ENCODE measurements around the gene TAF6L. TPM values are rescaled to one million over a fixed set of nuclear protein-coding genes. Genes with fewer than 3 reads are reported as not detected.

TAF6L gene
- total and polyA plus RNA-seq, 9 of the 15 experiments (the other 6 are each of a cell fraction or from before 2014, with no cell fraction given), result 0.04 to 45.5 (median 20.8) TPM

DNA sequence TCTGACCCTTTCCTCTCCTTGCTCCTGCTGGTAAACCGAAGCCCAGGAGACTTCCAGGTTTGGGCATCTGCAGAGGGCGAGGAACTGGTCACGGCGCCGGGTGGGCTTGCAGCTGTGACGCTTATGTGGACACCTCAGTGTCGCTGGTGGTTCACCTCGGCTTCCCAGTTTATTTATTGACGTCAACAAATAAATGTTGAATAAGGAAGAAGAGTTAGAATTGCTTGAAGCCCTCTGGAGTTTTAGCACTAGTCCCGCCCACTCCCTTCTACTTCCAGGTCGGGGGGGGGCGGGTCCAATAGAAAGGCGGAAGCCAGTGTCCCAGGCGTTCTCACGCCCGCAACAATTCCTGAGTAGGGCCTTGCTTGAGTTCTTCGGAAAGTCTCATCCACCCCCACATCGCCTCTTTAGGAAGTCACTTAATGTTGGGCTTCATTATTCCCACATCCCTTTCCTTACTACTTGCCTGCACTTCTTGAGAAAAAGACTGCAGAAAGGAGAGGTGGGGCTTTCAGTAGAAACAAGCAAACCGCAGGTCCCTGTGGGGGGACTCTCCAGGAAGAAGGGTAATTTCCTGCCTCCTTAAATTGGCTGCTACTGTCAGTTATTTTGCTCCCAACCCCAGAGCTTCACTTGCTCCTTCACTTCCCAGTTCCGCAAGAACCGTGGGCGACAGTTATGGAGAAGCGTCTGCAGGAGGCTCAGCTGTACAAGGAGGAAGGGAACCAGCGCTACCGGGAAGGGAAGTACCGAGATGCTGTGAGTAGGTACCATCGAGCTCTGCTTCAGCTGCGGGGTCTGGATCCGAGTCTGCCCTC lies 42.8 kb upstream of the TAF6L start, which contains the start of gene TTC9C (continued):
- TF ChIP-seq, protein P1, sequence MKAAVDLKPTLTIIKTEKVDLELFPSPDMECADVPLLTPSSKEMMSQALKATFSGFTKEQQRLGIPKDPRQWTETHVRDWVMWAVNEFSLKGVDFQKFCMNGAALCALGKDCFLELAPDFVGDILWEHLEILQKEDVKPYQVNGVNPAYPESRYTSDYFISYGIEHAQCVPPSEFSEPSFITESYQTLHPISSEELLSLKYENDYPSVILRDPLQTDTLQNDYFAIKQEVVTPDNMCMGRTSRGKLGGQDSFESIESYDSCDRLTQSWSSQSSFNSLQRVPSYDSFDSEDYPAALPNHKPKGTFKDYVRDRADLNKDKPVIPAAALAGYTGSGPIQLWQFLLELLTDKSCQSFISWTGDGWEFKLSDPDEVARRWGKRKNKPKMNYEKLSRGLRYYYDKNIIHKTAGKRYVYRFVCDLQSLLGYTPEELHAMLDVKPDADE (conservative IDR thresholded peaks at IDR 0.05; ENCODE audit: control insufficient read depth, low read depth, low read length), result no peak
- TF ChIP-seq IRF2 (CRISPR knock-in tag; IDR thresholded peaks at IDR 0.05) (no peak), JUNB (CRISPR knock-in tag; conservative IDR thresholded peaks at IDR 0.05) (no peak), KDM5B (IDR thresholded peaks at IDR 0.05; ENCODE audit: insufficient replicate concordance, low read depth, low read length) (no peak), SRSF9 (IDR thresholded peaks at IDR 0.05; ENCODE audit: borderline replicate concordance, low read depth, low read length) (no peak), POLR2G (IDR thresholded peaks at IDR 0.05; ENCODE audit: low read depth, low read length) (no peak), ZNF644 (tag; IDR thresholded peaks at IDR 0.05; ENCODE audit: low read depth) (no peak), PHF20 (IDR thresholded peaks at IDR 0.05; ENCODE audit: partially characterized antibody) (peak; percentile 91), ATF7 (IDR thresholded peaks at IDR 0.05) (no peak), PHTF2 (CRISPR knock-in tag; IDR thresholded peaks at IDR 0.05) (no peak), DPF2 (IDR thresholded peaks at IDR 0.05) (no peak), TAF15 (IDR thresholded peaks at IDR 0.05; ENCODE audit: low read depth, low read length) (no peak), HMGN3 (IDR thresholded peaks at IDR 0.05; ENCODE audit: borderline replicate concordance, extremely low read depth, insufficient read length, low read depth, low read length) (no peak), STAT5A (IDR thresholded peaks at IDR 0.05; ENCODE audit: borderline replicate concordance, low read length) (no peak), EHMT2 (IDR thresholded peaks at IDR 0.05) (no peak), SIRT6 (IDR thresholded peaks at IDR 0.05; ENCODE audit: low read depth, low read length) (no peak)
- TF ChIP-seq, protein P2, sequence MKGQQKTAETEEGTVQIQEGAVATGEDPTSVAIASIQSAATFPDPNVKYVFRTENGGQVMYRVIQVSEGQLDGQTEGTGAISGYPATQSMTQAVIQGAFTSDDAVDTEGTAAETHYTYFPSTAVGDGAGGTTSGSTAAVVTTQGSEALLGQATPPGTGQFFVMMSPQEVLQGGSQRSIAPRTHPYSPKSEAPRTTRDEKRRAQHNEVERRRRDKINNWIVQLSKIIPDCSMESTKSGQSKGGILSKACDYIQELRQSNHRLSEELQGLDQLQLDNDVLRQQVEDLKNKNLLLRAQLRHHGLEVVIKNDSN (CRISPR knock-in tag; IDR thresholded peaks at IDR 0.05), result no peak
- TF ChIP-seq, protein P3, sequence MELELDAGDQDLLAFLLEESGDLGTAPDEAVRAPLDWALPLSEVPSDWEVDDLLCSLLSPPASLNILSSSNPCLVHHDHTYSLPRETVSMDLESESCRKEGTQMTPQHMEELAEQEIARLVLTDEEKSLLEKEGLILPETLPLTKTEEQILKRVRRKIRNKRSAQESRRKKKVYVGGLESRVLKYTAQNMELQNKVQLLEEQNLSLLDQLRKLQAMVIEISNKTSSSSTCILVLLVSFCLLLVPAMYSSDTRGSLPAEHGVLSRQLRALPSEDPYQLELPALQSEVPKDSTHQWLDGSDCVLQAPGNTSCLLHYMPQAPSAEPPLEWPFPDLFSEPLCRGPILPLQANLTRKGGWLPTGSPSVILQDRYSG (tag; conservative IDR thresholded peaks at IDR 0.05; ENCODE audit: low read depth), result no peak
- TF ChIP-seq, protein P4, sequence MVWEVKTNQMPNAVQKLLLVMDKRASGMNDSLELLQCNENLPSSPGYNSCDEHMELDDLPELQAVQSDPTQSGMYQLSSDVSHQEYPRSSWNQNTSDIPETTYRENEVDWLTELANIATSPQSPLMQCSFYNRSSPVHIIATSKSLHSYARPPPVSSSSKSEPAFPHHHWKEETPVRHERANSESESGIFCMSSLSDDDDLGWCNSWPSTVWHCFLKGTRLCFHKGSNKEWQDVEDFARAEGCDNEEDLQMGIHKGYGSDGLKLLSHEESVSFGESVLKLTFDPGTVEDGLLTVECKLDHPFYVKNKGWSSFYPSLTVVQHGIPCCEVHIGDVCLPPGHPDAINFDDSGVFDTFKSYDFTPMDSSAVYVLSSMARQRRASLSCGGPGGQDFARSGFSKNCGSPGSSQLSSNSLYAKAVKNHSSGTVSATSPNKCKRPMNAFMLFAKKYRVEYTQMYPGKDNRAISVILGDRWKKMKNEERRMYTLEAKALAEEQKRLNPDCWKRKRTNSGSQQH (CRISPR knock-in tag; IDR thresholded peaks at IDR 0.05), result no peak
